ACC112 (cell line): ENCODE data around the gene POLD3.
"Not testable (repeated sequence)": the region's sequence is repeated elsewhere in the genome, so short reads cannot be mapped to it uniquely, and the experiment has no call there.

Source experiments
- H2AFZ ChIP-seq: fragments of 200-600 bp; sonication (generic); one replicate; pipeline ENCODE4 v1.6.0; 2017; ENCODE audit warnings: antibody characterized with exemption, low read length; ENCODE audit not compliant: unreplicated experiment
- H3K27ac ChIP-seq: fragments of 200-600 bp; sonication (generic); 2 replicates; pipeline ENCODE4 v1.5.1; 2014; ENCODE audit warnings: low read depth, mild to moderate bottlenecking, antibody characterized with exemption, low read length, moderate library complexity
- H3K27me3 ChIP-seq: fragments of 200-600 bp; sonication (generic); 2 replicates; pipeline ENCODE4 v1.6.1; 2014; ENCODE audit warnings: mild to moderate bottlenecking, antibody characterized with exemption, low read length, moderate library complexity, mixed read lengths; ENCODE audit not compliant: insufficient read depth
- H3K36me3 ChIP-seq: fragments of 200-600 bp; sonication (generic); 2 replicates; pipeline ENCODE4 v1.6.1; 2016; ENCODE audit warnings: mild to moderate bottlenecking, antibody characterized with exemption, low read length, moderate library complexity, mixed read lengths; ENCODE audit not compliant: insufficient read depth
- H3K4me1 ChIP-seq: fragments of 200-600 bp; sonication (generic); one replicate; pipeline ENCODE4 v1.6.1; 2016; ENCODE audit warnings: low read length, mixed read lengths; ENCODE audit not compliant: insufficient read depth, unreplicated experiment, control insufficient read depth
- H3K4me3 ChIP-seq: fragments of 200-600 bp; sonication (generic); 2 replicates; pipeline ENCODE4 v1.5.1; 2014; ENCODE audit warnings: mild to moderate bottlenecking, low read depth, low read length
- H3K79me2 ChIP-seq: fragments of 200-600 bp; sonication (generic); one replicate; pipeline ENCODE4 v1.6.0; 2016; ENCODE audit warnings: low read length; ENCODE audit not compliant: control insufficient read depth, unreplicated experiment, insufficient read depth

Gene POLD3

DNA sequence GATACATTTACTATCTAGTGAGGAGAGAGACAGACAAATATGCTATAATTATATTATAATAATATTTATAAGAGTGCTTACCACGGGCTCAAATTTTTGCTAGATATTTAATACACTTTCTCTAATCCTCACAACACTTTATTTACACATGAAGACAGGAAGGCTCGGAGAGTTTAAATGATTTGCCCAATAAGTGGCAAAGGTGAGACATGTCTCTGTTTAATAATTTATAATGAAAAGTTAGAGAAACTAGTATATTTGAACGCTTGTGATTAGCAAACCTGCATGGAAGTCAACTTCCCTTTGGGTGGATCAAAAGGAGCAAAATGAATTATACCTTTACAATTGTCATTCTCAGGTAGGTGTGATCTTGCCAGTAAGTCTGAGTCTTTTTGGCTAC, 55.4 kb downstream of the POLD3 start:
- Histone ChIP-seq H3K79me2 (no peaks in the 10 kb centered on the region), H3K4me3 (no peak overlapping the region), H3K27me3 (no peaks in the 10 kb centered on the region), H3K27ac (no peak overlapping the region), H3K4me1 (no peaks in the 10 kb centered on the region), H2AFZ (no peak overlapping the region), H3K36me3 (peaks cover 18% of the 10 kb centered on the region; the same call in 1 of the 2 replicates)

- Histone ChIP-seq H3K4me3 (no peak overlapping the region), H3K36me3 (peaks cover 18% of the 10 kb centered on the region), H3K27me3 (no peaks in the 10 kb centered on the region), H3K27ac (no peak overlapping the region), H3K4me1 (no peaks in the 10 kb centered on the region), H3K79me2 (no peaks in the 10 kb centered on the region), H2AFZ (no peak overlapping the region)
Observed at GRCh38 chr11:74648894-74649293, 56.5 kb downstream of the POLD3 start.

- H3K27ac ChIP-seq: no peak overlapping the region
- no peak overlapping the region for H2AFZ ChIP-seq
- H3K36me3 ChIP-seq: peaks cover 18% of the 10 kb centered on the region
- no peaks in the 10 kb centered on the region for H3K4me1 ChIP-seq
- H3K27me3 ChIP-seq: no peaks in the 10 kb centered on the region
- H3K4me3 ChIP-seq: no peak overlapping the region
- H3K79me2 ChIP-seq: no peaks in the 10 kb centered on the region
Observed at GRCh38 chr11:74650498-74650897, 58.1 kb downstream of the POLD3 start.

DNA sequence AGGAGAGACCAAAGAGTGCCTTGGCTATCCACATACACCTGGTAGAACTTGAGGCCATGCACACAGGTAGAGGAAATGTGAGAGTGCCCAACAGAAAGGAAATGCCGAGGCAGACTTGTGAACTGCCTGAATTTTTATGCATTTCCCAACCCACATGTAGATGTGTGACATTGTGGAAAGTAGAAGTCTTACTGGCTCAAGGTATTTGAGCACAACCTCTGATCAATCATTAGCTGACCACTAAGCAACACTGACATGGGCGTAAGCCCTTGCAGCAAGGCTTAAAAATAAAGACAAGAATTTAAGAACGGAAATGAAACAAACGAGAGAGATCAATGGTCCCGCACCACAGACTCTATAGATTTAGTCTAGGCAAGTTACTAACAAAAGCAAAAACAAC, 62.6 kb downstream of the POLD3 start:
- Histone ChIP-seq H3K27me3 (no peaks in the 10 kb centered on the region), H3K27ac (no peak overlapping the region), H3K4me3 (no peak overlapping the region), H2AFZ (no peak overlapping the region), H3K36me3 (peaks cover 13% of the 10 kb centered on the region), H3K79me2 (no peaks in the 10 kb centered on the region), H3K4me1 (no peaks in the 10 kb centered on the region)

DNA sequence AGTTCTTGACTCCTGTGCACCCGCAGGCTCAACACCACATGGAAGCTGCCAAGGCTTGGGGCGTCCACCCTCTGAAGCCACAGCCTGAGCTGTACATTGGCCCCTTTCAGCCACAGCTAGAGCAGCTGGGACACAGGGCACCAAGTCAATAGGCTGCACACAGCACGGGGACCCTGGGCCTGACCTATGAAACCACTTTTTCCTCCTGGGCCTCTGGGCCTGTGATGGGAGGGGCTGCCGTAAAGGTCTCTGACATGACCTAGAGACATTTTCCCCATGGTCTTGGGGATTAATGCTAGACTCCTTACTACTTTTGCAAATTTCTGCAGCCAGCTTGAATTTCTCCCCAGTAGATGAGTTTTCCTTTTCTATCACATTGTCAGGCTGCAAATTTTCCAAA, 66.7 kb downstream of the POLD3 start:
- H3K27me3 ChIP-seq, H3K4me3 ChIP-seq, H3K79me2 ChIP-seq, H3K36me3 ChIP-seq, H2AFZ ChIP-seq, H3K4me1 ChIP-seq, H3K27ac ChIP-seq: not testable (repeated sequence)

- no peaks in the 10 kb centered on the region for H3K4me1 ChIP-seq
- H3K27ac ChIP-seq: no peak overlapping the region
- H2AFZ ChIP-seq: no peak overlapping the region
- H3K79me2 ChIP-seq: no peaks in the 10 kb centered on the region
- no peaks in the 10 kb centered on the region for H3K27me3 ChIP-seq
- H3K4me3 ChIP-seq: no peak overlapping the region
- H3K36me3 ChIP-seq: 0 out of 2 replicates have a peak, but pooled peaks cover 4% of the 10 kb centered on the region
Observed at GRCh38 chr11:74662487-74663103, 70.2 kb downstream of the POLD3 start.

- H3K4me1 ChIP-seq: no peaks in the 10 kb centered on the region
- no peak overlapping the region for H2AFZ ChIP-seq
- H3K79me2 ChIP-seq: no peaks in the 10 kb centered on the region
- no peak overlapping the region for H3K27ac ChIP-seq
- H3K4me3 ChIP-seq: no peak overlapping the region
- no peaks in the 10 kb centered on the region for H3K27me3 ChIP-seq
- 0 out of 2 replicates have a peak, but pooled peaks cover 4% of the 10 kb centered on the region for H3K36me3 ChIP-seq
Observed at GRCh38 chr11:74663315-74663714, 70.9 kb downstream of the POLD3 start.

DNA sequence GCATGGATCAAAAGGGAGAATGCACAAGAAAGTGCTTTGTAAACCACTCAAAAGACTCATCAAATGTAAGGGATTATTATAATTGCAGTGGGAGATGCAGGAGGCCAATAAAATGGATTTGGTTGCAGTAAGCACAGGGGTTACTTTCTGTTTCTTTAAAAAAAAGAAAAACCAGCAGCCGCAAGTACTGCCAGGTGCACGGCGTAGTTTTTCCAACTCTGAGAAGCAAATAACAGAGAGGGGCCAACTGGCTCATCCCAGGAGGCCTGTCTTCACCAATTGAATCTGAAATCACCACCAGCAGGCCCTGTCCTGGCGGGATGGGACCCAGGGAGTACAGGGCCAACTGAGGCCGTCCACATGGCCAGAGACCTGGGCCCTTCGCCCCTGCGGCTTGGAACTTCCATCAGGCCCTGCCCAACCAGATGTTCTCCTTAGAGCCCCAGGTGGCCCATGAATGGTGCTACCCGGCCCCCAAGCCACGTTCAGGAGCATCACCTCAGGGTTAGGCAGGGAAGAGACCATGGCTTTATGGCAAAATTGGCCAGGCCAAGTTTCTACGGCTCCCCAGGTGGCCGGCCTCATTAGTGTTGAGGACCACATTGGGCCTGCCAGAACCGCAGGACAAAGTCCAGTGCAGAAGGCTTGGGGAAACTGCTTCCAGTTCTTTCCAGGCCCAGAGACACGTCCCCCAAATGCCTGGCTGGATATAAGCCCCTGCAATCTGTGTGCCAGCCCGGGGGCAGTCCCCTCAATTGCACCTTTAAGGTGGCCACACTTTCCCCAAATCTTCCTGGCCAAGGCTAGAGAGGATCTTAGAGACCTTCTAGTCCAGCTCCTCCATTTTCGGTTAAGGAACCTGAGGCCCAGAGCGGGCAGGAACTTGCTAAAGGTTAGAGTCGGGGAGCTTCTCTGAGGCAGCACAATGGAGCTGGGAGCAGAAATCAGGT, 77.1 kb downstream of the POLD3 start:
- H3K27ac ChIP-seq: no peak overlapping the region
- peaks cover 32% of the 10 kb centered on the region for H3K4me1 ChIP-seq
- no peaks in the 10 kb centered on the region for H3K79me2 ChIP-seq
- H3K27me3 ChIP-seq: no peaks in the 10 kb centered on the region
- H3K4me3 ChIP-seq: no peak overlapping the region
- H3K36me3 ChIP-seq: no peaks in the 10 kb centered on the region
- no peak overlapping the region for H2AFZ ChIP-seq

DNA sequence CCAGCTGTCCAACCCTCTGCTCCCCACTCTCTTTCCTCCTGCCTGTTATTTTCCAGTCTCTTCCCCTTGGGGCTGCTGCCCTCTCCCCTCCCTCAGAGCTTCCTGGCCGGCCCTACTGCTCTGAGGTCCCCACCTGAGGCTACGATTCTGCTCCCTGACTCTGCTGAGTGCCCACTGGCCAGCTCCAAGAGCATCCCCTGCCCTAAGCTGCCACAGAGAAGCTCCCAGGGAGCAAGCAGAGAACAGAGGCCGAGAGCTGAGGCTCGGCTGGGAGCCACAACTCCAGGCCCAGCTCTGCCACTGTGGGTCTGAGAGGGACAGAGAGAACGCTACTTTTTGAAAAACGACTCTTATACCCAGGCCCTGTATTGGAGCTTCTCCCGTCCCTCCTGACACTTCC, 77.8 kb downstream of the POLD3 start:
- Histone ChIP-seq H3K79me2 (no peaks in the 10 kb centered on the region), H3K27me3 (no peaks in the 10 kb centered on the region), H2AFZ (no peak overlapping the region), H3K4me1 (peaks cover 33% of the 10 kb centered on the region), H3K27ac (no peak overlapping the region), H3K4me3 (no peak overlapping the region), H3K36me3 (no peaks in the 10 kb centered on the region)

DNA sequence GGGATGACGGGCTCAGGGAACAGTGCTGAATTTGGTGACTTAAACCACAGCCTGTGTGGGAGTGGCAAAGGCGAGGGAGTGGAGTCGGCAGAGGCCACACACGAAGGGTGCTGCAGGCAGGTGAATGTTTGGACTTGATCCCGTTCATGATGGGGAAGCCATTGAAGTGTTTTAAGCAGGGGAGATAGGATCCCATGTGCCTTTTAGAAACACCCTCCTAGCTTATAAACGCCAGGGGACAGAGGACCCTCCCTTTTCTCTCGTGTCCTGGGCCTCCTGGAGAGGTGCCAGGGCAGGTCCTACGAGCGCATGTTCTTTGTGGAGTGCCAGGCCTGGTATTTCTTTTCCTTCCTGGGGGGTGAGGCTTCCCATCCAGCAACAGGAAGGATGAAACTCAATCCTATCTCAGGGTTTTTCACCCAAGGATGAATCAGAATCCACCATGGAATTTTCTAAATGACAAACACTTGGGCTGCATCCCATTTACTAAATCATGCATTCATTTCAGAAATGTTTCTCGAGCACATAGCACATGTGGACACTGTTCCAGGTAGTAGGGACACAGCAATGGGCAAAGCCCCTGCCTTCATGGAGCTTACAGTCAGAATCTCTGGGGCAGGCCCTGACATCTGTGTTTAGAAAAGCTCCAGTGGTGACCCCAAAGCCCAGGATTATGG, 79.3 kb downstream of the POLD3 start:
- Histone ChIP-seq H2AFZ (no peak overlapping the region), H3K79me2 (no peaks in the 10 kb centered on the region), H3K4me1 (peaks cover 33% of the 10 kb centered on the region), H3K4me3 (no peak overlapping the region), H3K27me3 (no peaks in the 10 kb centered on the region), H3K27ac (peak overlapping the region; percentile 99), H3K36me3 (no peaks in the 10 kb centered on the region)
